Right ventricle myocardium inferior (tissue), 1 donor: Measurements from ENCODE around the gene STMN3. TPM values are rescaled to one million over a fixed set of nuclear protein-coding genes. Genes with fewer than 3 reads are reported as not detected.
"Not testable (repeated sequence)": the region's sequence is repeated elsewhere in the genome, so short reads cannot be mapped to it uniquely, and the experiment has no call there.

Source experiments
- ATAC-seq: fragments of 200-7000 bp; cut with Tn5 transposase; one replicate; pipeline ENCODE4 v1.9.1; 2020; ENCODE audit warnings: mild to moderate bottlenecking, moderate library complexity
- DNase-seq: peaks from one replicate; pipeline ENCODE4 v3.0.0; 2021; ENCODE audit errors: missing footprints
- intact Hi-C: fragments of 100-400 bp; cut with DNase I; formaldehyde crosslinking; loops from one replicate; pipeline ENCODE4 v1.11.0; 2022
- total RNA-seq: library from RNA; stranded (reverse); fragmentation: NEBNext Ultra II Directional; extraction: Animal tissue kit (Norgen Biotek cat#: 25700); gene quantifications from one replicate; pipeline ENCODE4 v1.2.1, GENCODE V29; 2021
- donor health status: DM: no; HTN: yes; CAD: no; lungs with severe emphysema.

The STMN3 gene
- total RNA-seq, 1 donor from 2014 or later = 7.1 TPM

- DNase-seq, intact Hi-C loops, ATAC-seq: not testable (repeated sequence)
These were observed 51.5 kb downstream of the STMN3 start for GRCh38 chr20:63601679-63602078.

DNA sequence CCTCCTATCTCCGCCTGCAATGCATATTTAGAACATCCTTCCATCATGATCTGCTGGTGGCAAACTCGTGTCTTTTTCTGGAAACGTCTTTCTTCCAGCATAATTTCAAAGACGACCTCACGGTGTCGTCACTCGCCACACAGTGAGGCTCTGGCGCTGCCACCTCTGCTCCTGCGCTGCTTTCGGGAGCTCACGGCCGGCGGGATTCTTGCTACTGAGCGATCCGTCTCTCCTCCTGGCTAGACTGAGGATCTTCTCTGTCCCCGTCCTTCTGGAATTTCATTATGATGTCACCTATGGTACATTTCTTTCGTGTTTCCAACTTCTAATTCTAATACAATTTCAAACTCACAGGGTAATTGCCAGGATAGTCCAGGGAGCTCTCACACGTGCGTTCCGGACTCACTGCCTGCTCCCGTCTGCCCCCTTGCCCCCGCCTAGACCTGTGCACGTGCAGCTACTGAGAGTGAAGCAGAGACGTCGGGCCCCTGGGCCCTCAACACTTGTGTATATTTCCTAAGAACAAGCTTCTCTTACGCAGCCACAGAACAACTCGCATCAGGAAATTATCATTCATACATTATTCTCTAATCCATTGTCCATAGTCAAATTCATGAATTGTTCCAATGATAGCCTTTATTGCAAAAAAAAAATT, 53.7 kb downstream of the STMN3 start:
- intact Hi-C loops = no loop called here
- ATAC-seq (no peak), DNase-seq (no peak)

GRCh38 chr20:63598479-63599395, 54.5 kb downstream of the STMN3 start:
- intact Hi-C loops = no loop called here
- ATAC-seq (no peak), DNase-seq (no peak)

- intact Hi-C loops = no loop called here
- no peak for ATAC-seq
- no peak for DNase-seq
These were observed 55.4 kb downstream of the STMN3 start for GRCh38 chr20:63597651-63598478.

- intact Hi-C loops = no loop called here
- DNase-seq = no peak
- ATAC-seq = no peak
These were observed 56.8 kb downstream of the STMN3 start for GRCh38 chr20:63596423-63596822.

DNA sequence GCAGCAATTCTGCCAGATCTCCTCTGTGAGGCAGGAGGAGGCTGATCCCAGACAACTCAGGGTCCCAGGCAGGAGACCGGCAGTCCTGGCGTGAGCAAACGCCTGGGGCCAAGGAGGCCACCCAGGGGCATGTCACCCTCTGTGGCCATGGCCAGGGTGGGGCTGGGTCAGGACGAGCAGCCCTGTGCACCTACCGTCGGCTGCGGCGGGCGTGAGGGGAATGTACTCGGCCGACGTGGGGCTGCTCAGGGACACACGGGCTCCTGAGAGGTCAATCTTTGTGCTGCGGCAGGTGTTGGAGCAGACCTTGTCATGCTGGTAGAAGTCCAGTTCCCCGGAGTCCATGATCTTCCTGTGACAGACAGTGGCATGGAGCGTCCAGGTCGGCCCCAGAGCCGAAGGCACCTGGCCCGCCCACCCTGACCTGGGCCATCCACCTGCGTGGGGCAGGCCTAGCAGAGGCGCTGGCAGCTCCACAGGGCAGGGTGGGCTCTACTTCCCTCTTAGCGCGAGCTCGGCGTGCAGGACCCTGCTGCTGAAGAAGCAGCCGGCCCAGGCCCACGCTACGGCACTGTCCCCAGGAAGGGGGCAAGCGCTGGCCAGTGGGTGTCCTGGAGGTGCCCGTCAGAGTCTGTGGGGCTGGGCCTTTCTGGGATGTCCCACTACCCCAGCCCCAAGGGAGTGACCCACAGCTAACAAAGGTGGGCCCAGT, 57.7 kb downstream of the STMN3 start:
- ATAC-seq (no peak), DNase-seq (no peak)
- intact Hi-C loops = no loop called here

DNA sequence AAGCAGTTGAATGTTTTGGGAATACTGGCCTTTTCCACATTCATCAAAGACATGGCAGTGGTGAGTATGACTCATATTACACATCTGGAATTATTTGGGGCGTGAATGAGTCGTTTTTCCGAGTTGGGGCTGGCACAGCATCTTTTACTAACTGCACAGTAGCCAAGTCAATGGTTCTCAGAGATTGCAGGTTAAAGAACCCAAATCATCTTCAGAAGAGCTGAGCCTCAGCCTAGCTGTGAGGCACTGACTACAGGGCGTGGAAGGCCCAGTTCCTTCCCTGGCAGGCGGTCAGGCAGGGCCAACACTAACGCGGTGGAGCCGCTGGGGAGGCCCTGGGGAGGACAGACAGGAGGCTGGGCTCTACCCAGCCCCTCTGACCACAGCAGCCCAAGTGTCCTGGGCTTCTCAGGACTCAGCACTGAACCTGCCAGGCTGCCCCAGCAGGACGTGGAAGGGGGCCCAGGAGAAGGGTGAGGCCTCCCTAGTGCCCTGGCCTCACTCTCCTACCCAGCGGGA, 59.1 kb downstream of the STMN3 start:
- no peak for ATAC-seq
- DNase-seq = no peak
- intact Hi-C loops = no loop called here

DNA sequence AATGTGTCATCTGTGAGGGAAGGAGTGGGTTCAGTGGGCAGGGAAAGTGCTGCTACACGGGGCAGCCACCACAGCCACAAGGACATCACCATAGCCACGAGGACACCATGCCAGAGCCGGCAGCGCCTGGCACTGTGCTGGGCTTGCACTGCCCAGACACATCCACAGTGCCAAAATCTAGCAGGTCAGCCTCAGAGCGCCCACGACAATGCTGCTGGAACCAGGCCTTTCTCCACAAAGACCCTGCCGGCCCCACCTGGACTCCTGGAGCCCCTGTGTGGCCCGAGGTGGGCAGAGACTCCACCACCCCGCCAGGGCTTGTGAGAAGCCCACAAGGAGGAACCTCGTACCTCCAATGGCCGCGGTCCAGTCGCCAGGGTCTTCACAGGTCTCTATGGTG, 60.6 kb downstream of the STMN3 start:
- DNase-seq = no peak
- intact Hi-C loops = no loop called here
- ATAC-seq = no peak

GRCh38 chr20:63591786-63592355, 61.4 kb downstream of the STMN3 start:
- intact Hi-C loops = no loop called here
- ATAC-seq (no peak), DNase-seq (no peak)

DNA sequence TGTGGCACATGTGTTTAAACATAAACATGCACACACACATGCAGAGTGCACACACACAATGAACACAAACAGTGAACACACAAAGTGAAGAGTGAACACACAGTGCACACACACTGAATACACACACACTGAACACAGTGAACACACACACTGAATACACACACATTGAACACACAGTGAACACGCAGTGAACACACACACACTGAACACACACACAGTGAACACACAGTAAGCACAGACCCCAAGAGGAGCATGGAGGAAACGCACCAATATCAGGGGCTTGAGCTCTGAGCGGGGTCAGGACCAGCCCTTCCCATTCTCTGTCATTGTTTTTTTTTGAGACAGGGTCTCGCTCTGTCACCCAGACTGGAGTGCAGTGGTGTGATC, 62.1 kb downstream of the STMN3 start:
- DNase-seq = no peak
- ATAC-seq = no peak
- intact Hi-C loops = no loop called here

- intact Hi-C loops = no loop called here
- DNase-seq = no peak
- no peak for ATAC-seq
These were observed 62.7 kb downstream of the STMN3 start for GRCh38 chr20:63590218-63591146.

Other genes starting within 250 kb of the STMN3 start
- 1.8 TPM for gene KCNQ2, start 180.8 kb downstream of the STMN3 start, total RNA-seq
- gene EEF1A2, start 154.3 kb downstream of the STMN3 start, total RNA-seq = 1,274 TPM
- gene PPDPF, start 132.7 kb downstream of the STMN3 start, total RNA-seq = 261 TPM
- 0.11 TPM for gene PTK6, start 116.0 kb downstream of the STMN3 start, total RNA-seq
- gene SRMS, start 105.7 kb downstream of the STMN3 start, total RNA-seq = not detected
- gene FNDC11, start 99.3 kb downstream of the STMN3 start, total RNA-seq = 0.16 TPM
- gene HELZ2, start 79.2 kb downstream of the STMN3 start, total RNA-seq = 12.8 TPM
- gene GMEB2, start 26.3 kb downstream of the STMN3 start, total RNA-seq = 6.1 TPM
- 9.0 TPM for gene RTEL1, start 4.9 kb upstream of the STMN3 start, total RNA-seq
- gene TNFRSF6B, start 43.2 kb upstream of the STMN3 start, total RNA-seq = 1.0 TPM
- gene ARFRP1, start 54.6 kb upstream of the STMN3 start, total RNA-seq = 34.2 TPM
- 15.1 TPM for gene ZGPAT, start 54.6 kb upstream of the STMN3 start, total RNA-seq
- 1.6 TPM for gene LIME1, start 83.2 kb upstream of the STMN3 start, total RNA-seq
- gene SLC2A4RG, start 86.4 kb upstream of the STMN3 start, total RNA-seq = 97.4 TPM
- 13.8 TPM for gene ZBTB46, start 177.8 kb upstream of the STMN3 start, total RNA-seq
- not detected for gene ABHD16B, start 208.1 kb upstream of the STMN3 start, total RNA-seq
- 78.0 TPM for gene TPD52L2, start 211.8 kb upstream of the STMN3 start, total RNA-seq
- 41.4 TPM for gene DNAJC5, start 241.7 kb upstream of the STMN3 start, total RNA-seq